GM23248 (cell line): ENCODE results near the gene ZNF438.

ENCODE experiments used
- EZH2 ChIP-seq: fragments of 200-600 bp; sonication (generic); IDR thresholded peaks from 2 replicates; pipeline ENCODE4 v1.6.1; 2018; ENCODE audit warnings: antibody characterized with exemption, mild to moderate bottlenecking; ENCODE audit not compliant: insufficient read depth, poor library complexity, severe bottlenecking
- EZH2phosphoT487 ChIP-seq: fragments of 200-600 bp; sonication (generic); IDR thresholded peaks from 2 replicates; pipeline ENCODE4 v1.6.1; 2018; ENCODE audit warnings: antibody characterized with exemption, moderate library complexity, mild to moderate bottlenecking, low read depth; ENCODE audit not compliant: insufficient read depth

DNA sequence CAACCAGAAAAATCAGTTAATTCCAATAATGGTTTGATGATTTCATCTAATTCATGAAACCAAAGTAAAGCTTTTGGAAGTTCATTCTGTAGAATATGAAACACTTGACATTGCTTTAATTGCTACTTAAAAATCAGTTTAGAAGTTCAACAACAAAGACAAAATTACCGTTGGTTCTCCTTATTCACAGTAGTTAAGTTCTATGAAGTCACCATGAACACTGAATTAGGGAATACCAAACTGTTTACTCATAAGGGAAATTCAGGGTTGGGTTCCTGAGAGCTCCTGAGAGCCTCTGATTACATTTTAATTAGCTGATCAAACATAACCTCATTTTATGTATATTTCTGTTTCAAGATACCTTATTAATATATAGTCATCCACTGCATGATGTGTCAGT lies 46.2 kb downstream of the ZNF438 start:
- TF ChIP-seq EZH2phosphoT487, result no peak
- no peak for TF ChIP-seq EZH2
